Neural crest cell (in vitro differentiated cells): ENCODE results near the gene ARHGDIB. TPM values are rescaled to one million over a fixed set of nuclear protein-coding genes. Genes with fewer than 3 reads are reported as not detected.

Experiments used
- DNase-seq: peaks from one replicate; pipeline ENCODE4 v3.0.0; 2021; ENCODE audit warnings: low read depth, mixed read lengths, low spot score
- H3K27ac Mint-ChIP-seq: one replicate; pipeline ENCODE4 v1.8.0; 2021; ENCODE audit warnings: mild to moderate bottlenecking, mixed read lengths; ENCODE audit not compliant: unreplicated experiment
- H3K27me3 Mint-ChIP-seq: 2 replicates; pipeline ENCODE4 v1.8.0; 2021; ENCODE audit warnings: low read depth, mild to moderate bottlenecking, mixed read lengths
- H3K36me3 Mint-ChIP-seq: 2 replicates; pipeline ENCODE4 v1.8.0; 2021; ENCODE audit warnings: low read depth, mild to moderate bottlenecking, mixed read lengths
- H3K4me1 Mint-ChIP-seq: 2 replicates; pipeline ENCODE4 v1.8.0; 2021; ENCODE audit warnings: mixed read lengths
- H3K4me3 Mint-ChIP-seq: one replicate; pipeline ENCODE4 v1.8.0; 2021; ENCODE audit warnings: mild to moderate bottlenecking, mixed read lengths
- H3K9me3 Mint-ChIP-seq: 2 replicates; pipeline ENCODE4 v1.8.0; 2021; ENCODE audit warnings: mixed read lengths
- total RNA-seq: library from RNA; stranded (reverse); gene quantifications from 2 replicates; pipeline ENCODE4 v1.2.1, GENCODE V29; 2021
- TF ChIP-seq, protein P1 (sequence below): fragments of 200-600 bp; sonication (generic); conservative IDR thresholded peaks from 2 replicates; pipeline ENCODE4 v1.5.0; 2021; ENCODE audit warnings: antibody characterized with exemption, mild to moderate bottlenecking

ARHGDIB gene
- total RNA-seq, 1 donor from 2014 or later, result 1.5 TPM

DNA sequence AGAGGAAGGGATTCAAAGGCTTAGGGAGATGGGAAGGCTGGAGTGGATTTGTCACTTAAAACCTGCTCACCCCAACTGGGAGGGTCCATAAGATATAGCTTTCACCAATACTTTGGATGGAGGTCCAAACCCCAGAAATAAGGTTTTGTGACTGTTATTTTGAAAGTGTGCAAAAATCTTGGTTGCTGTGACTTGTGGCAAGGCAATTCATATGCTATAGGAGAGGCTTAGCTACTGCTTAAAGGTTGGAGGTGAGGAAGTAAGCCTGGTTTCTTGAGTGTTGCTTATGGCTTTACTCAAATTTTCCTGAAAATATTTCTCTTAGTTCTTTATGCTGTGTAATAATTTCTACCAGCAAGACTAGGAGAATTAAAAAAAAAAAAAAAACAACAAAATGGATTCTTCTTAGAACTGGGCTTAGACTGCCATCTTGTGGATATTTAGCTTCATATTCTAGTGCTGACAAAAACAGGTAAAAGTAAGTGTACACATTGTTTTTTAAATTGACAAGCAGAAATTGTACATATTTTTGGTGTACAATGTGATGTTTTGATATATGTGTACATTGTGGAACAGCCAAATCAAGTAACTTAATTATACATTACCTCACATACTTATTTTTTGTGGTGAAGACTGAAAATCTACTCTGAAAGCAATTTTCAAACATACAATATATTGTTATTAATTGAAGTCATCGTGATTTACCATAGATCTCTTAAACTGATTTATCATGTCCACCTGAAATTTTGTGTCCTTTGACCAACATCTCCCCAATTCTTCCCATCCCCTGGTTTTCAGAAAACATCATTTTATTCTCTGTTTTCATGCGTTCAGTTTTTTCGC is 34.4 kb upstream of the ARHGDIB start:
- H3K4me1 Mint-ChIP-seq, result no peaks in the 10 kb centered on the region
- no peaks in the 10 kb centered on the region for H3K36me3 Mint-ChIP-seq
- peaks cover 2% of the 10 kb centered on the region for H3K9me3 Mint-ChIP-seq
- no peaks in the 10 kb centered on the region for H3K27me3 Mint-ChIP-seq
- H3K4me3 Mint-ChIP-seq, result no peak overlapping the region
- H3K27ac Mint-ChIP-seq, result no peak overlapping the region
- TF ChIP-seq, protein P1, sequence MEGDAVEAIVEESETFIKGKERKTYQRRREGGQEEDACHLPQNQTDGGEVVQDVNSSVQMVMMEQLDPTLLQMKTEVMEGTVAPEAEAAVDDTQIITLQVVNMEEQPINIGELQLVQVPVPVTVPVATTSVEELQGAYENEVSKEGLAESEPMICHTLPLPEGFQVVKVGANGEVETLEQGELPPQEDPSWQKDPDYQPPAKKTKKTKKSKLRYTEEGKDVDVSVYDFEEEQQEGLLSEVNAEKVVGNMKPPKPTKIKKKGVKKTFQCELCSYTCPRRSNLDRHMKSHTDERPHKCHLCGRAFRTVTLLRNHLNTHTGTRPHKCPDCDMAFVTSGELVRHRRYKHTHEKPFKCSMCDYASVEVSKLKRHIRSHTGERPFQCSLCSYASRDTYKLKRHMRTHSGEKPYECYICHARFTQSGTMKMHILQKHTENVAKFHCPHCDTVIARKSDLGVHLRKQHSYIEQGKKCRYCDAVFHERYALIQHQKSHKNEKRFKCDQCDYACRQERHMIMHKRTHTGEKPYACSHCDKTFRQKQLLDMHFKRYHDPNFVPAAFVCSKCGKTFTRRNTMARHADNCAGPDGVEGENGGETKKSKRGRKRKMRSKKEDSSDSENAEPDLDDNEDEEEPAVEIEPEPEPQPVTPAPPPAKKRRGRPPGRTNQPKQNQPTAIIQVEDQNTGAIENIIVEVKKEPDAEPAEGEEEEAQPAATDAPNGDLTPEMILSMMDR, result peak; percentile 98
- no peak for DNase-seq

GRCh38 chr12:14994610-14995009 is 33.2 kb upstream of the ARHGDIB start:
- H3K36me3 Mint-ChIP-seq, result no peaks in the 10 kb centered on the region
- H3K4me1 Mint-ChIP-seq, result no peaks in the 10 kb centered on the region
- H3K27me3 Mint-ChIP-seq, result no peaks in the 10 kb centered on the region
- H3K4me3 Mint-ChIP-seq, result no peak overlapping the region
- H3K27ac Mint-ChIP-seq, result no peak overlapping the region
- peaks cover 2% of the 10 kb centered on the region for H3K9me3 Mint-ChIP-seq
- DNase-seq, result no peak
- TF ChIP-seq, protein P1, result no peak

GRCh38 chr12:14993537-14994266 is 32.3 kb upstream of the ARHGDIB start:
- no peak overlapping the region for H3K27ac Mint-ChIP-seq

GRCh38 chr12:14993117-14993516 is 31.7 kb upstream of the ARHGDIB start:
- H3K27ac Mint-ChIP-seq, result no peak overlapping the region
- no peak for DNase-seq
- no peaks in the 10 kb centered on the region for H3K4me1 Mint-ChIP-seq
- peaks cover 7% of the 10 kb centered on the region for H3K9me3 Mint-ChIP-seq
- H3K27me3 Mint-ChIP-seq, result no peaks in the 10 kb centered on the region
- H3K36me3 Mint-ChIP-seq, result no peaks in the 10 kb centered on the region
- H3K4me3 Mint-ChIP-seq, result no peak overlapping the region
- TF ChIP-seq, protein P1, result no peak

More at GRCh38 chr12:14993537-14994266, 32.3 kb upstream of the ARHGDIB start:
- Mint-ChIP-seq H3K27me3 (no peaks in the 10 kb centered on the region), H3K4me1 (no peaks in the 10 kb centered on the region), H3K4me3 (no peak overlapping the region), H3K9me3 (peaks cover 4% of the 10 kb centered on the region), H3K36me3 (no peaks in the 10 kb centered on the region)
- no peak for DNase-seq
- TF ChIP-seq, protein P1, result no peak

GRCh38 chr12:14992673-14993072 is 31.3 kb upstream of the ARHGDIB start:
- Mint-ChIP-seq H3K4me1 (no peaks in the 10 kb centered on the region), H3K9me3 (peaks cover 7% of the 10 kb centered on the region), H3K36me3 (no peaks in the 10 kb centered on the region), H3K27me3 (no peaks in the 10 kb centered on the region), H3K27ac (no peak overlapping the region), H3K4me3 (no peak overlapping the region)
- TF ChIP-seq, protein P1, result no peak
- no peak for DNase-seq
